ENCODE measurements around the gene ZNF778.

GRCh38 chr16:89172528-89173173 is 44.9 kb upstream of the ZNF778 start:
- TF ChIP-seq CTCF (IDR thresholded peaks at IDR 0.05; ENCODE audit: insufficient read depth, low read length) (no peak), REST (IDR thresholded peaks at IDR 0.05; ENCODE audit: insufficient replicate concordance, low read depth) (no peak), POLR2AphosphoS5 (IDR thresholded peaks at IDR 0.05; ENCODE audit: low read depth) (no peak), SPI1 (IDR thresholded peaks at IDR 0.05; ENCODE audit: borderline replicate concordance, low read depth) (no peak)

All from HL-60 (cell line).